SHP77 (cell line): ENCODE results near the gene GSTM2.
"Not testable (repeated sequence)": the region's sequence is repeated elsewhere in the genome, so short reads cannot be mapped to it uniquely, and the experiment has no call there.

Experiments
- DNase-seq, 2 experiments: peaks; one replicate each; lab custom pipeline; 2025; lab: John Stamatoyannopoulos, UW

The GSTM2 gene

GRCh38 chr1:109677459-109677858 is 9.6 kb downstream of the GSTM2 start:
- DNase-seq: no peak

GRCh38 chr1:109678637-109679036 is 10.8 kb downstream of the GSTM2 start:
- not testable (repeated sequence) for DNase-seq

GRCh38 chr1:109684777-109685176 is 16.9 kb downstream of the GSTM2 start:
- DNase-seq: not testable (repeated sequence)

DNA sequence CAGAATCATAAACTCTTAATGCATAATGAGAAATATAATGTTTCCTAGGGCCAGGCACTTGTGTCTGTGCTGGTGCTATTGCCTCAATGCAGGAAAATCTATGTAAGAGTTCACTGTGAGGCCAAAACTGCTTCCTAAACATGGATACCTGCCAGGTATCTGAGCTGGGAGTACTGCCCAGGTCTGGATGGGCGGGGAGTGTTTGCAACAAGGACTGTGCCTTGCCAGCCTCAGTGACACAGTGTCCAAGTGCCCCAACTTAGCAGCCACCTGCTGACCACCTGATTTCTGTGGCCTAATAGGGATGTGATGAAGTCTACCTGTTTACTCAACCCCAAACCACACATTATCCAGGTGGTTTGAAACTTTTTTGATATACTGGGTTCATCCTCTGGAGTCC is 17.5 kb downstream of the GSTM2 start:
- DNase-seq: not testable (repeated sequence)

DNA sequence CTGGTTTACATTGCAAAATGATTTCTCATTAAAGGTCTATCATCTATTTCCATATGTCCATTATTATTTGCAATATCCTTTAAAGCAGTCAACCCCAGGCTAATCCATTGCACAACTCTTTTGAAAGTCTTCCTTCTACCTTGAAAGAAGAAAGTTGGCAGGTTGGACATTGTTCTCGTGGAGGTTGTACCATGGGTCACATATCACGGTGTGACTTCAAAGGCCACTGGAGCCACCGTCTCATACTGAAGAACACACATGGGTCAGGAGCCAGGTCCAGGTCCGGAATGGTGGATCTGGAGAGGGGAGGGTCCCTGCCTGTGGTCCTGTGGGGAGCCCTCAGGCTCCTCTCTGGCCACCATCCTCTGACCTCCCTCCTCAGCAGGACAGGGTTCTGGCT is 18.0 kb downstream of the GSTM2 start:
- DNase-seq: not testable (repeated sequence)

DNA sequence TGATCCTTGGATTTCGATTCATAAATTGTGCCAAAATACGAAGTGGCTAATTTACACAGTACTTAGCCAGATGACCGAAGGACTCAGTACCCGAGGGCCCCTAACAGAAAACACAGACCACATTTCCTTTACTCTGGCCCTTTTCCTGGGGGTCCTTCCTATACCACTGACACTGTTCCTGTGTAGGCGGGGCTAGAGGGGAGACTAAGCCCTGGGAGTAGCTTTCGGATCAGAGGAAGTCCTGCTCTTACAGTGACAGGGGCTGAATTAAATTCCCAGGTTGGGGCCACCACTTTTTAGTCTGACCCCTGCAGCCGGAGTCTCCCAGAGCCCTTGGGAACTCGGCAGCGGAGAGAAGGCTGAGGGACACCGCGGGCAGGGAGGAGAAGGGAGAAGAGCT is 19.3 kb downstream of the GSTM2 start:
- not testable (repeated sequence) for DNase-seq

DNA sequence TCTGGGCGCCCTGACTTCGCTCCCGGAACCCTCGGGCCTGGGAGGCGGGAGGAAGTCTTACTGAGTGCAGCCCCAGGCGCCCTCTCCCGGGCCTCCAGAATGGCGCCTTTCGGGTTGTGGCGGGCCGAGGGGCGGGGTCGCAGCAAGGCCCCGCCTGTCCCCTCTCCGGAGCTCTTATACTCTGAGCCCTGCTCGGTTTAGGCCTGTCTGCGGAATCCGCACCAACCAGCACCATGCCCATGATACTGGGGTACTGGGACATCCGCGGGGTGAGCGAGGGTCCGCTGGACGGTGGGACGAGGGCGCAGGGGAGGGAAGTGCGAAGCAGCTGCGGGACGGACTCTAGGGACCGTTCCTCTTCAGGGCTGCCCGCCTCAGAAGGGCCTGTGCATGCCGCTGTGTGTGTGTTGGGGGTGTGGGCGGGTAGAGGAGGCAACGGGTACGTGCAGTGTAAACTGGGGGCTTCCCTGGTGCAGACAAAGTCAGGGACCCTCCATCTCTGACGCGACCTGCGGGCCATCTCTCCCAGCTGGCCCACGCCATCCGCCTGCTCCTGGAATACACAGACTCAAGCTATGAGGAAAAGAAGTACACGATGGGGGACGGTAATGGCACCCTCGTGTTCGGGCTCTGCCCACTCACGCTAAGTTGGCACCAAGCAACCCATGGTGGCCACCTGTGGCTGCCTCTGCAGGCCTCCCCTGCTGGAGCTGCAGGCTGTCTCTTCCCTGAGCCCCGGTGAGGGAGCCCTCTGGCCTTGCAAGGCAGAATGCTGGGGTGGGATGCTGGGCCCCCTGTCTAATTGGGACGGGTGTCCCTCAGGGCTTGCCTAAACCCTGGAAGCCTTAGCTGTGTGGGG is 20.0 kb downstream of the GSTM2 start, which contains the start of gene GSTM1:
TSS of gene GSTM1 (plus strand) at position 177 of the 859 bp plus-strand sequence. CDS start at position 234, 57 bp downstream.
- no peak for DNase-seq

- no peak for DNase-seq
Measured at GRCh38 chr1:109689844-109690405, 22.1 kb downstream of the GSTM2 start.

DNA sequence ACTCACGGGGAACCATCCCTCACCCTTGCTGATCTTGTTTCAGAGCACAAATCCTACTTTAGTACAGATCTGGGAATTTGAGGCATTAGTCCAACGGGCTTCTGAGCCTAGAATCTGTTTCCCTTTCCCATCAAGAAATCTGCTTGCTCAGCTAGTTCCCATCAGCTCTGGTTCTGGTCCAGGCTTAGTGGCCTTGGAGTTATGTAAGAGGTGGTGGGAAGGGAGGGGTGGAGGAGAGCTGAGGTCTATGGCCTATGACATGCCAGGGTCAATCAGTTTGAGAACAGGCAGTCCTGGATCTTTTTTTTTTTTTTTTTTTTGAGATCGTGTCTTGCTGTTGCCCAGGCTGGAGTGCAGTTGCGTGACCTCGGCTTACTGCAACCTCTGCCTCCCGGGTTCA is 23.9 kb downstream of the GSTM2 start:
- DNase-seq: no peak

DNA sequence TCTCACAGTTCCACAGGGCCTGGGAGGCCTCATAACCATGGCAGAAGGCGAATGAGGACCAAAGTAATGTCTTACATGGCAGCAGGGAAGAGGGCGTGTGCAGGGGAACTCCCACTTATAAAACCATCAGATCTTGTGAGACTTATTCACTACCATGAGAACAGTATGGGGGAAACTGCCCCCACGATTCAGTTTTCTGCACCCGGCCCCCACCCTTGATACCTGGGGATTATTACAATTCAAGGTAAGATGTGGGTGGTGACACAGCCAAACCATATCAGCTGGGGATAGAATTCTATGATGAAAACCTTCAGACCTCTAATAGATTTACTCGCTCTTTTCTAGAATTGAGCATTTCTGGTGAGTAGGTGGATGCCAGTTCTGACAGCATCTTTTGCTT is 26.5 kb downstream of the GSTM2 start:
- DNase-seq: not testable (repeated sequence)

GRCh38 chr1:109695138-109695537 is 27.3 kb downstream of the GSTM2 start:
- DNase-seq: not testable (repeated sequence)

- no peak for DNase-seq
Measured at GRCh38 chr1:109697066-109697465, 29.2 kb downstream of the GSTM2 start.

- DNase-seq: not testable (repeated sequence)
Measured at GRCh38 chr1:109697861-109698260, 30.0 kb downstream of the GSTM2 start.

DNA sequence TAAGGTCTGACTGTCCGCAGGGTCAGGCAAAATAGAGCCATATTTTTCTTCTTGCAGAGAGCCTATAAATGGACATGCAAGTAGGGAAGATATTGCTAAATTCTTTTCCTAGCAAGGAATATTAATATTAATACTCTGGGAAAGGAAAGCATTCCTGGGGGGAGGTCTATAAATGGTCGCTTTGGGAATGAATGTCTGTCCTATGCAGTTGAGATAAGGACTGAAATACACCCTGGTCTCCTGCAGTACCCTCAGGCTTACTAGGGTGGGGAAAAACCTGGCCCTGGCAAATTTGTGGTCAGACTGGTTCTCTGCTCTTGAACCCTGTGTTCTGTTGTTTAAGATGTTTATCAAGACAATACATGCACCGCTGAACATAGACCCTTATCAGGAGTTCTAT is 35.1 kb downstream of the GSTM2 start:
- not testable (repeated sequence) for DNase-seq

DNA sequence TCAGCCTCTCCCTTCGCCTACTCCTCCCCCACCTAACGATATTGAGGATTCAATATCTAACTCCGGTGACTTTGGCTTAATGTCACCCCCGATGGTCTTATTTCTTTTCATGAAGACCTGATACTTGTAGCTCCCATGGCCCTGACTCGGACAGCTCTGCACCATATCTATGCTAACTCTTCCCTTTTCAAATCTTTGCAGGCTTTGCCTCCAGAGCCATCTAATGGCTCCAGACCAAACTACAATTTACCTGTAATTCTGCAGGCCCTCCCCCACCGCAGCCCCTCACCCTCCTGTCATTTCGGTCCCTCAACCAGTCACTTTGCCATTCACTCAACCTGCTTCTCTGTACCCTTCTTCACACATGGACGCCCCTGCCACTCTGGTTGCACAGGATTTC is 36.3 kb downstream of the GSTM2 start:
- no peak for DNase-seq

GRCh38 chr1:109705411-109705810 is 37.6 kb downstream of the GSTM2 start:
- DNase-seq: no peak

- DNase-seq: not testable (repeated sequence)
Measured at GRCh38 chr1:109708949-109709348, 41.1 kb downstream of the GSTM2 start.

DNA sequence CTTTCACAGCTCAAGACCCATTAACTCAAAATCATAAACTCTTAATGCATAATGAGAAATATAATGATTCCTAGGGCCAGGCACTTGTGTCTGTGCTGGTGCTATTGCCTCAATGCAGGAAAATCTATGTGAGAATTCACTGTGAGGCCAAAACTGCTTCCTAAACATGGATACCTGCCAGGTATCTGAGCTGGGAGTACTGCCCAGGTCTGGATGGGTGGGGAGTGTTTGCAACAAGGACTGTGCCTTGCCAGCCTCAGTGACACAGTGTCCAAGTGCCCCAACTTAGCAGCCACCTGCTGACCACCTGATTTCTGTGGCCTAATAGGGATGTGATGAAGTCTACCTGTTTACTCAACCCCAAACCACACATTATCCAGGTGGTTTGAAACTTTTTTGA is 42.0 kb downstream of the GSTM2 start:
- not testable (repeated sequence) for DNase-seq

DNA sequence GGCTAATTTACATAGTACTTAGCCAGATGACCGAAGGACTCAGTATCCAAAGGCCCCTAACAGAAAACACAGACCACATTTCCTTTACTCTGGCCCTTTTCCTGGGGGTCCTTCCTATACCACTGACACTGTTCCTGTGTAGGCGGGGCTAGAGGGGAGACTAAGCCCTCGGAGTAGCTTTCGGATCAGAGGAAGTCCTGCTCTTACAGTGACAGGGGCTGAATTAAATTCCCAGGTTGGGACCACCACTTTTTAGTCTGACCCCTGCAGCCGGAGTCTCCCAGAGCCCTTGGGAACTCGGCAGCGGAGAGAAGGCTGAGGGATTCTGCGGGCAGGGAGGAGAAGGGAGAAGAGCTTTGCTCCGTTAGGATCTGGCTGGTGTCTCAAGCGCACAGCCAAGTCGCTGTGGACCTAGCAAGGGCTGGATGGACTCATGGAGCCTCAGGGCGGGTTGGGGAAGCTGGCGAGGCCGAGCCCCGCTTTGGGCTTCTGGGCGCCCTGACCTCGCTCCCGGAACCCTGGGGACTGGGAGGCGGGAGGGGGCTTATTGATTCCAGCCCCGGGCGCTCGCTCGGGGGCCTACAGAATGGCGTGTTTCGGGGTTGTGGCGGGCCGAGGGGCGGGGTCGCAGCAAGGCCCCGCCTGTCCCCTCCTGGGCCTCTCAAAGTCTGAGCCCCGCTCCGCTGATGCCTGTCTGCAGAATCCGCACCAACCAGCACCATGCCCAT is 43.9 kb downstream of the GSTM2 start, which contains the start of gene GSTM5:
TSS of gene GSTM5 (plus strand) at position 659 of the 728 bp plus-strand sequence. CDS start at position 721, 62 bp downstream.
- not testable (repeated sequence) for DNase-seq

DNA sequence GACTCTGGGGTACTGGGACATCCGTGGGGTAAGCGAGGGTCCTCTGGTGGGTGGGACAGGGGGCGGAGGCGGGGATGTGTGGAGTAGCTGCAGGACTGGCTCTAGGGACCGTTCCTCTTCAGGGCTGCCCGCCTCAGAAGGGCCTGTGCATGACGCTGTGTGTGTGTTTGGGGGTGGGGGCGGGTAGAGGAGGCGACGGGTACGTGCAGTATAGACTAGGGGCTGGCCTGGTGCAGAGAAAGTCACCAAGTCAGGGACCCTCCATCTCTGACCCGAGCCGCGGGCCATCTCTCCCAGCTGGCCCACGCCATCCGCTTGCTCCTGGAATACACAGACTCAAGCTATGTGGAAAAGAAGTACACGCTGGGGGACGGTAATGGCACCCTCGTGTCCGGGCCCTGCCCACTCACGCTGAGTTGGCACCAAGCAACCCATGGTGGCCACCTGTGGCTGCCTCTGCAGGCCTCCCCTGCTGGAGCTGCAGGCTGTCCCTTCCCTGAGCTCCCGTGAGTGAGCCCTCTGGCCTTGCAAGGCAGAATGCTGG is 44.5 kb downstream of the GSTM2 start:
- no peak for DNase-seq

DNA sequence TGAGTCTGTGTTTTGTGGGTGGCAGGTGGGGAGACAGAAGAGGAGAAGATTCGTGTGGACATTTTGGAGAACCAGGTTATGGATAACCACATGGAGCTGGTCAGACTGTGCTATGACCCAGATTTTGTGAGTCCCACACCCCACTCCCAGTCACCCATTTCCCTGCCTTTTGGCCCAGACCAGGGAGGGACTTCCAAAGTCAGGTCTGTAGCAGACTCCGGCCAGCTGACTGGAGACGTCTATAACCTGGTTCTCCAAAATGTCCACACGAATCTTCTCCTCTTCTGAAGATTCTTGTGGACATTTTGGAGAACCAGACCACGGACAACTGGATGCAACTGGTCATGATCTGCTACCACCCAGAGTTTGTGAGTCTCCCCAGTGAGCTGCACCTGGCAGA is 45.8 kb downstream of the GSTM2 start:
- DNase-seq: no peak

GRCh38 chr1:109714661-109715372 is 47.0 kb downstream of the GSTM2 start:
- DNase-seq: no peak
